Limb (tissue), 2 donors: ENCODE measurements around the gene KIF1C.
"Not testable (repeated sequence)": the region's sequence is repeated elsewhere in the genome, so short reads cannot be mapped to it uniquely, and the experiment has no call there.

Experiments
- DNase-seq, 2 donors: peaks; one replicate each; pipeline ENCODE4 v3.0.0-alpha.2; 2016; ENCODE audit errors: extremely low spot score in 2 of 2

The KIF1C gene

GRCh38 chr17:5042157-5043022 is 44.6 kb downstream of the KIF1C start:
- no peak for DNase-seq

GRCh38 chr17:5043524-5043923 is 45.8 kb downstream of the KIF1C start:
- no peak for DNase-seq

- DNase-seq, result no peak
Observed at GRCh38 chr17:5044630-5045029, 46.9 kb downstream of the KIF1C start.

- no peak for DNase-seq
Observed at GRCh38 chr17:5045496-5045895, 47.7 kb downstream of the KIF1C start.

GRCh38 chr17:5047446-5047845 is 49.7 kb downstream of the KIF1C start:
- peak in 1 of 2 donors; percentile 25 for DNase-seq

- no peak for DNase-seq
Observed at GRCh38 chr17:5049314-5049841, 51.6 kb downstream of the KIF1C start.

GRCh38 chr17:5050278-5050677 is 52.5 kb downstream of the KIF1C start:
- peak in 1 of 2 donors; percentile 54 for DNase-seq

GRCh38 chr17:5055543-5055942 is 57.8 kb downstream of the KIF1C start:
- no peak for DNase-seq

GRCh38 chr17:5065227-5065744 is 67.5 kb downstream of the KIF1C start:
- no peak for DNase-seq

GRCh38 chr17:5068236-5068635 is 70.5 kb downstream of the KIF1C start:
- DNase-seq, result no peak

GRCh38 chr17:5069724-5070123 is 72.0 kb downstream of the KIF1C start:
- no peak for DNase-seq

GRCh38 chr17:5075472-5075871 is 77.7 kb downstream of the KIF1C start:
- DNase-seq, result not testable (repeated sequence)

GRCh38 chr17:5077275-5077674 is 79.5 kb downstream of the KIF1C start:
- DNase-seq, result not testable (repeated sequence)

- DNase-seq, result no peak
Observed at GRCh38 chr17:5077781-5078105, 80.0 kb downstream of the KIF1C start.
